GM23338 (cell line): ENCODE results near the gene GOLGA7B. TPM values are rescaled to one million over a fixed set of nuclear protein-coding genes. Genes with fewer than 3 reads are reported as not detected.

ENCODE experiments used
- CREB1 ChIP-seq: fragments of 250-450 bp; sonication (Bioruptor Pico); IDR thresholded peaks from 2 replicates; pipeline ENCODE4 v1.5.0; 2020; ENCODE audit warnings: low read depth, mild to moderate bottlenecking, moderate library complexity
- CTCF ChIP-seq, 2 experiments: fragments of 200-600 bp in 1 of 2; sonication (generic) in 1 of 2; conservative IDR thresholded peaks; 2 replicates each; pipeline versions ENCODE4 v1.5.1 to v1.6.1; 2016 to 2017; ENCODE audit warnings: antibody characterized with exemption in 2 of 2, low read depth in 2 of 2, mild to moderate bottlenecking in 2 of 2, moderate library complexity in 1 of 2
- EZH2 ChIP-seq: fragments of 200-600 bp; sonication (generic); IDR thresholded peaks from one replicate; pipeline ENCODE4 v1.8.0; 2017; ENCODE audit warnings: antibody characterized with exemption, mild to moderate bottlenecking, low read depth; ENCODE audit not compliant: unreplicated experiment
- EZH2phosphoT487 ChIP-seq: fragments of 200-600 bp; sonication (generic); IDR thresholded peaks from one replicate; pipeline ENCODE4 v1.8.1; 2018; ENCODE audit warnings: antibody characterized with exemption; ENCODE audit not compliant: unreplicated experiment
- JUNB ChIP-seq: IDR thresholded peaks from one replicate; pipeline ENCODE4 v1.6.1; 2016; ENCODE audit warnings: antibody characterized with exemption; ENCODE audit not compliant: unreplicated experiment
- REST ChIP-seq: IDR thresholded peaks from one replicate; pipeline ENCODE4 v1.6.1; 2018; ENCODE audit warnings: antibody characterized with exemption; ENCODE audit not compliant: unreplicated experiment
- STAT1 ChIP-seq: IDR thresholded peaks from one replicate; pipeline ENCODE4 v1.6.1; 2016; ENCODE audit warnings: antibody characterized with exemption; ENCODE audit not compliant: unreplicated experiment
- ZNF114 ChIP-seq: fragments of 250-450 bp; sonication (Bioruptor Pico); IDR thresholded peaks from 2 replicates; pipeline ENCODE4 v1.5.0; 2020; ENCODE audit warnings: mild to moderate bottlenecking, moderate library complexity
- ZNF331 ChIP-seq: fragments of 250-450 bp; sonication (Bioruptor Pico); IDR thresholded peaks from 2 replicates; pipeline ENCODE4 v1.5.0; 2020; ENCODE audit warnings: low read depth, mild to moderate bottlenecking, moderate library complexity
- polyA plus RNA-seq: library from polyadenylated mRNA; unstranded; fragments of >200 nt; fragmentation: Nextera tagmentation; extraction: Ambion mirVana; gene quantifications from 2 replicates; pipeline ENCODE4 v1.2.1, GENCODE V29; 2016
- total RNA-seq: library from RNA; depleted of rRNA; stranded (reverse); fragments of >200 nt; shearing (Covaris generic); gene quantifications from 2 replicates; pipeline ENCODE4 v1.2.3, GENCODE V29; 2014
- TF ChIP-seq, protein P1 (sequence below): fragments of 250-450 bp; sonication (Bioruptor Pico); IDR thresholded peaks from 2 replicates; pipeline ENCODE4 v1.5.0; 2020; ENCODE audit warnings: mild to moderate bottlenecking, moderate library complexity
- TF ChIP-seq, protein P2 (sequence below): IDR thresholded peaks from 2 replicates; pipeline ENCODE4 v1.6.1; 2016; ENCODE audit warnings: antibody characterized with exemption

GOLGA7B gene
- total and polyA plus RNA-seq, 2 experiments from 2014 or later, result 0.14 to 0.15 TPM

DNA sequence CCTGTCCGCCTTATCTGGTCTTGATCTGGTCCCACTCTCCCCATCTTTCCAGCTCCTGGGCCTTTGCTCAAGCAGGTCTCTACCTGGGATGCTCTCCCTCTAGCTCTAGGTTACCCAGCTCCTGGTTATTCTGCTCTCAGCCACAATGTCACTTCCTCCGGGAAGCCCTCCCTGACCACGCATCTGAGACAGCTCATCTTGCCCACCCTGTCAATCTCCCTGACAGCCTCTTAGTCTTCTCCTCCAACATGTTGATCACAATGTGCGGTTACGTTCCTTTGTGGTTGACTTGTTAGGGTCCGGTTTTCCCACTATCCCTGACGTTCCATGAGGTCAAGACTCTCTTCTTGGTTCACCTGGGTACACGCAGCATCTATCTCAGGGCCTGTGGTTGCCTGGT lies 55.6 kb downstream of the GOLGA7B start (continued):
- TF ChIP-seq, protein P1, sequence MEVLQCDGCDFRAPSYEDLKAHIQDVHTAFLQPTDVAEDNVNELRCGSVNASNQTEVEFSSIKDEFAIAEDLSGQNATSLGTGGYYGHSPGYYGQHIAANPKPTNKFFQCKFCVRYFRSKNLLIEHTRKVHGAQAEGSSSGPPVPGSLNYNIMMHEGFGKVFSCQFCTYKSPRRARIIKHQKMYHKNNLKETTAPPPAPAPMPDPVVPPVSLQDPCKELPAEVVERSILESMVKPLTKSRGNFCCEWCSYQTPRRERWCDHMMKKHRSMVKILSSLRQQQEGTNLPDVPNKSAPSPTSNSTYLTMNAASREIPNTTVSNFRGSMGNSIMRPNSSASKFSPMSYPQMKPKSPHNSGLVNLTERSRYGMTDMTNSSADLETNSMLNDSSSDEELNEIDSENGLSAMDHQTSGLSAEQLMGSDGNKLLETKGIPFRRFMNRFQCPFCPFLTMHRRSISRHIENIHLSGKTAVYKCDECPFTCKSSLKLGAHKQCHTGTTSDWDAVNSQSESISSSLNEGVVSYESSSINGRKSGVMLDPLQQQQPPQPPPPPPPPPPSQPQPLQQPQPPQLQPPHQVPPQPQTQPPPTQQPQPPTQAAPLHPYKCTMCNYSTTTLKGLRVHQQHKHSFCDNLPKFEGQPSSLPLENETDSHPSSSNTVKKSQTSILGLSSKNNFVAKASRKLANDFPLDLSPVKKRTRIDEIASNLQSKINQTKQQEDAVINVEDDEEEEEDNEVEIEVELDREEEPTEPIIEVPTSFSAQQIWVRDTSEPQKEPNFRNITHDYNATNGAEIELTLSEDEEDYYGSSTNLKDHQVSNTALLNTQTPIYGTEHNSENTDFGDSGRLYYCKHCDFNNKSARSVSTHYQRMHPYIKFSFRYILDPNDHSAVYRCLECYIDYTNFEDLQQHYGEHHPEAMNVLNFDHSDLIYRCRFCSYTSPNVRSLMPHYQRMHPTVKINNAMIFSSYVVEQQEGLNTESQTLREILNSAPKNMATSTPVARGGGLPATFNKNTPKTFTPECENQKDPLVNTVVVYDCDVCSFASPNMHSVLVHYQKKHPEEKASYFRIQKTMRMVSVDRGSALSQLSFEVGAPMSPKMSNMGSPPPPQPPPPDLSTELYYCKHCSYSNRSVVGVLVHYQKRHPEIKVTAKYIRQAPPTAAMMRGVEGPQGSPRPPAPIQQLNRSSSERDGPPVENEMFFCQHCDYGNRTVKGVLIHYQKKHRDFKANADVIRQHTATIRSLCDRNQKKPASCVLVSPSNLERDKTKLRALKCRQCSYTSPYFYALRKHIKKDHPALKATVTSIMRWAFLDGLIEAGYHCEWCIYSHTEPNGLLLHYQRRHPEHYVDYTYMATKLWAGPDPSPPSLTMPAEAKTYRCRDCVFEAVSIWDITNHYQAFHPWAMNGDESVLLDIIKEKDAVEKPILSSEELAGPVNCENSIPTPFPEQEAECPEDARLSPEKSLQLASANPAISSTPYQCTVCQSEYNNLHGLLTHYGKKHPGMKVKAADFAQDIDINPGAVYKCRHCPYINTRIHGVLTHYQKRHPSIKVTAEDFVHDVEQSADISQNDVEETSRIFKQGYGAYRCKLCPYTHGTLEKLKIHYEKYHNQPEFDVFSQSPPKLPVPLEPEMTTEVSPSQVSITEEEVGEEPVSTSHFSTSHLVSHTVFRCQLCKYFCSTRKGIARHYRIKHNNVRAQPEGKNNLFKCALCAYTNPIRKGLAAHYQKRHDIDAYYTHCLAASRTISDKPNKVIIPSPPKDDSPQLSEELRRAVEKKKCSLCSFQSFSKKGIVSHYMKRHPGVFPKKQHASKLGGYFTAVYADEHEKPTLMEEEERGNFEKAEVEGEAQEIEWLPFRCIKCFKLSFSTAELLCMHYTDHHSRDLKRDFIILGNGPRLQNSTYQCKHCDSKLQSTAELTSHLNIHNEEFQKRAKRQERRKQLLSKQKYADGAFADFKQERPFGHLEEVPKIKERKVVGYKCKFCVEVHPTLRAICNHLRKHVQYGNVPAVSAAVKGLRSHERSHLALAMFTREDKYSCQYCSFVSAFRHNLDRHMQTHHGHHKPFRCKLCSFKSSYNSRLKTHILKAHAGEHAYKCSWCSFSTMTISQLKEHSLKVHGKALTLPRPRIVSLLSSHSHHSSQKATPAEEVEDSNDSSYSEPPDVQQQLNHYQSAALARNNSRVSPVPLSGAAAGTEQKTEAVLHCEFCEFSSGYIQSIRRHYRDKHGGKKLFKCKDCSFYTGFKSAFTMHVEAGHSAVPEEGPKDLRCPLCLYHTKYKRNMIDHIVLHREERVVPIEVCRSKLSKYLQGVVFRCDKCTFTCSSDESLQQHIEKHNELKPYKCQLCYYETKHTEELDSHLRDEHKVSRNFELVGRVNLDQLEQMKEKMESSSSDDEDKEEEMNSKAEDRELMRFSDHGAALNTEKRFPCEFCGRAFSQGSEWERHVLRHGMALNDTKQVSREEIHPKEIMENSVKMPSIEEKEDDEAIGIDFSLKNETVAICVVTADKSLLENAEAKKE (CRISPR knock-in tag), result no peak
- TF ChIP-seq STAT1 (no peak), ZNF331 (CRISPR knock-in tag) (no peak), EZH2 (no peak), ZNF114 (CRISPR knock-in tag) (no peak), CTCF (conservative IDR thresholded peaks at IDR 0.05; ENCODE audit: low read depth in 2 of 2) (no peak), REST (no peak), EZH2phosphoT487 (no peak), JUNB (no peak), CREB1 (CRISPR knock-in tag) (no peak)
- TF ChIP-seq, protein P2, sequence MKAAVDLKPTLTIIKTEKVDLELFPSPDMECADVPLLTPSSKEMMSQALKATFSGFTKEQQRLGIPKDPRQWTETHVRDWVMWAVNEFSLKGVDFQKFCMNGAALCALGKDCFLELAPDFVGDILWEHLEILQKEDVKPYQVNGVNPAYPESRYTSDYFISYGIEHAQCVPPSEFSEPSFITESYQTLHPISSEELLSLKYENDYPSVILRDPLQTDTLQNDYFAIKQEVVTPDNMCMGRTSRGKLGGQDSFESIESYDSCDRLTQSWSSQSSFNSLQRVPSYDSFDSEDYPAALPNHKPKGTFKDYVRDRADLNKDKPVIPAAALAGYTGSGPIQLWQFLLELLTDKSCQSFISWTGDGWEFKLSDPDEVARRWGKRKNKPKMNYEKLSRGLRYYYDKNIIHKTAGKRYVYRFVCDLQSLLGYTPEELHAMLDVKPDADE, result no peak
